HG03045 (cell line): ENCODE measurements around the gene TRMT2A.
A peak's percentile ranks its signal among the peaks of the same experiment; 100 is the strongest.

ENCODE experiments used
- ATAC-seq: cut with Tn5 transposase; IDR thresholded peaks from one replicate; pipeline ENCODE4 v1.9.1; 2021; ENCODE audit warnings: mild to moderate bottlenecking, moderate library complexity; ENCODE audit not compliant: unreplicated experiment

Gene TRMT2A

DNA sequence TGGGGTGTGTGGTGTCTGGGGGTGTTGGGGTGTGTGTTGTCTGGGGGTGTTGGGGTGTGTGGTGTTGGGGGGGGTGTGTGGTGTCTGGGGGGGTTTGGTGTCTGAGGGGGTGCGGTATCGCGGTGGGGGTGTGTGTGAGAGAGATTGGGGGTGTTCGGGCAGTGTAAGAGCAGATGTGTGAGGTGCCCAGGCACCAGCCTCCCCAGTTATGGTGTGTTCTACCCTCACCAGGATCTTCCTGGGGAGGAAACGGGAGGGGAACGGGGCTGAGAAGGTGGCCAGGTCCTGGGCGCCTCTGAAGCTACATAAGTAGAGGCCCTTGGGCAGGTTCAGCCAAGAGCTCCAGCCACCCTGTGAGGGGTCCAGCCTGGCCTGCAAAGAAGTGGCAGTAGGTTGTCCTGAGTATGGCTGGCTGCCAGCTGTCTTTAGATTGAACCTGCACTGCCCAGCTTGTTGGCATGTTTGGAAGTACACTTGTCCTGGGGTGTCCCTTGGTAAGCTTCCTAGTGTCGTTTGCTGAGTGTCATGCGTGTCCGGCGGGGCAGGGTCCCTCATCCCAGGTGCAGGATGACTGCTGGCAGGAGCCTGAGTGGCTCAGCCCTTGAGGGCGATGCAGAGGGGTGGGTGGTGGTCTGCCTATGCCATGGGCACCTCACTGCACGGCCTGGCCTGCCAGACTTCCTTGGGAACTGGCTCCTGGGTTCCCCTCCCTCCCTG is 6.5 kb upstream of the TRMT2A start:
- ATAC-seq, result no peak

DNA sequence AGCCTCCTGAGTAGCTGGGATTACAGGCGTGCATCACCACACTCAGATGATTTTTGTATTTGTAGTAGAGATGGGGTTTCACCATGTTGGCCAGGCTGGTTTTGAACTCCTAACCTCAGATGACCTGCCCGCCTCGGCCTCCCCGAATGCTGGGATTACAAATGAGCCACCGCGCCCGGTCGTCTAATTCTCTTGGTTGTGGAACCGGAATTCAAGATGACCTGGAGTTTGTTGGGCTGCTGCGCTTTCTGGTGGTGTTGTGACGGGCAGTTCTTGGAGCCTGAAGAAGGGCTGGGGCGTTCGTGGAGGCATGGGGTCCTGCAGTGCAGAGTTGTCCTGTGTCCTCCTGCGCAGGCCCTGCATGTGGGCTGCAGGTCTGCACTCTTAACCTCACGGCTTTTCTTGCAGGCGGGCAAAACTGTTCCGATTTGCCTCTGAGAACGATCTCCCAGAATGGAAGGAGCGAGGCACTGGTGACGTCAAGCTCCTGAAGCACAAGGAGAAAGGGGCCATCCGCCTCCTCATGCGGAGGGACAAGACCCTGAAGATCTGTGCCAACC is 4.9 kb upstream of the TRMT2A start:
- ATAC-seq, result no peak

DNA sequence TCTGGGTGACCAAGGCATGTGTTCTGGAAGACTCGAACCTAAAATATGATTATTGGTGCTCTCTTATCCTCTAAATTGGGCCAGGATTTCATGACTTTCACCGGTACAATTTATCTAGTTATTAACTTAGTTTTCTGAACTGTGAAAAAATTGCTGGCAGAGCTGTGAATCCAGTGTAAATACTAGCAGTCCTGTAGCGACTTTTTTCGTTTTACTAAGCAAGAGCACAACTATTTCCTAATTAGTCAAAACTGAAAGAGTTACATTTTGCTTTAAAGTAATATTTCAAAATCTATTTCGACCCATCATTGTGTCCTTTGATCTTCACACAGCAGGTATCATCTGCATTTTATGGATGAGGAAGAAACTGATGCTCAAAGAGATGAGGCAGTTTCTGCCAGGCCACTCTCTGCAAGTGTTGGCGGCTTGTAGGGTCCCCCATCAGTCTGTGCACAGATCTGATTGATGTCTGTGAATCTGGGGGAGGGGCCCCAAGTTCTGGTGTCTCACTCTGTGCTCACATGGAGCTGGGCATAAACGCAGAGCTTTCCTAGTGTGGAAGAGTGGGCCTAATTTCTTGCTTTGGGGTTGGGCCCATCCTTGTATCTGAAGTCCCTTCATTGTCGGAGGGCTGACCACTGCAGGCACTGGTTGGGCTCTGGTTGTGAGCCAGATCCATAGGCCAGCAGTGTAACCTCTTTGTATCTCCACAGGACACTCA is 1.4 kb upstream of the TRMT2A start:
- no peak for ATAC-seq

DNA sequence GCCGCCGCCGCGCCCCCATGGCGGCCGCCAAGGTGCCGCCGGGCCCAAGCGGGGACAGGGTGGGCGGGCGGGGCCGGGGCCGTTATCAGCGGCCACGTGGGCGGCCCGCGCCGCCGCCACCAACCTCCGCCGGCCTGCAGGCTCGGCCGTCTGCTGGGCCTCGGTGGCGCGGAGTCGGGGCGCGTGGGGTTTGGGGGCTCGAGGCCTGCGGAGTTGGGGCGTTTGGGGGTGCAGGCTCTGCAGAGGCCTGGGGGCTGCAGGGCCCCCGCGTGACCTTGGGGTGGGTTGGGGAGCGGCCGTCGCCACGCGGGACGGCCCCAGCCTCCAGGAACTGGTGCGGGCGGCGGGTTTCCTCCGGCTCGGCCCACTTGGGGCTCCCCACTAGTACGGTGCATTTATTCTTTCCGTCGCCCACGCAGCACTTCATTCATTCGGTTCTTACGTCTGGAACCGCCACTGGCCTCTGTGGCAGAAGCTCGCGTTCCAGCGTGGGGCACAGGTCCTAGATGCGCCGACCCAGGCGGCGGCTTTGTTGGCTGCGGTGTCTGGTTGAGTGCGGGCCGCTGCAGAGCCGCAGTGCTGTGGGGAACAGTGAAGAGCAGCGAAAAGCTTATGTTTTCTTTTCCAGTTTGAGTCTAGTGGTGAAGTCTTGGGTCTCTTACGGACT is 740 bp upstream of the TRMT2A start:
- ATAC-seq, result peak; percentile 20

DNA sequence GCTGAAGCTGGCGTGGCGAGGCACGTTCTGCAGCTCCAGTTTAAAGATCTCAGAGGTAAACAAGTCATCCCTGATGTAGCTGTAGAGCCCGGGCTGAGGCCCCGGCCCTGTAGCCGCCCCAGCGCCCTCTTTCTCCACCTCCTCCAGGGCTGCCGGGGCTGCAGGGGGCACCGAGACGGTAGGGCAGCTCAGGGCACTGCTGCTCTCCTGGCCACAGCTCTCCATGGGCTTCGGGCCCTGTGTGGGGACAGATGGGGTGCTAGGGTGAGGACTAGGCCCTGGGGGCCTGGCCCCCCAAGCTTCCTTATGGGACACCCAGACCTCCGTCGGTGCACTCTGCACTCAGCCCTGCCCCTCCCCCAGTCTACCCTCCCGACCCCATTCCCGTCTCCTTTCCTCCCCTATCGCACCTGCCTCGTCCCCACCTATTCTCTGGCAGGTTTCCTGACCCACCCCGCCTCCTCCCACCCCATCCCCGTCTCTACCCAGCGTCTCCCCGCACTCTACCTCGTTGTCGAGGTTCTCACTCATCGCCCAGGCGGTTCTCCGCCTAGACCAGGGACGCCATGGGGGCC is 563 bp downstream of the TRMT2A start:
- ATAC-seq, result no peak

DNA sequence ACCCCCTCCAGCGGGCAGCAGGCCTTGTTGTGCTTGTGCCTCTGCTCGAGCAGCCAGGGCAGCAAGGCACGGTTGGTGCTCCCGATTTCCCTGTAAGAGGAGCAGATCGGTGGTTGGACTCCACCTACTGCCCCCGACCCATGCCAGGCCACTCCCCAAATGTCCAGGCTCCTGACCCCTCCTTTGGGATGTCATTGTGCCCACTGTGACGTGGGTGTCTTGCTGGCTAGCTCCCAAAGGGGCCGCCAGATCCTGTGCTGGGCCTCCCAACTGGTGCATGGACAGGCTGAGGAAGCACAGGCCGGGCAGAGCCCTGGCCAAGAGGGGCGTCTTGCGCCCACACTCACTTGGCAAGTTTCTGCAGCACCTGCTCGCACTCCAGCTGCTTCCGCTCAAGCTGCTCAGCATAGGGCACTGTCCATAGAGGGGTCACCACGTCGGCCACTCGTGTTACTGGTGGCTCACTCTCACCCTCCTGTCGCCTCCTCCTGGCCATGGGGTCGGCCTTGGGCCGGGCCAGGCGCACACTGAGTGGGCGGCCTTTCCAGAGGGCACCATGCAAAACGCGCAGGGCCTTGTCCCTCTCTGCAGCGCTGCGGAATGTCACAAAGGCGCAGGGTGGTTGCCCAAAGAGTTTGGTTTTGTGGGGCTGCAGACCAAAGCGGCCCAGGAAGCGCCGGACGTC is 1.2 kb downstream of the TRMT2A start, which contains the start of gene RANBP1:
Gene RANBP1, plus strand, starts transcription at position 414 of the 685 bp plus-strand sequence. Its CDS starts 81 bp downstream, at position 495.
- ATAC-seq, result no peak

DNA sequence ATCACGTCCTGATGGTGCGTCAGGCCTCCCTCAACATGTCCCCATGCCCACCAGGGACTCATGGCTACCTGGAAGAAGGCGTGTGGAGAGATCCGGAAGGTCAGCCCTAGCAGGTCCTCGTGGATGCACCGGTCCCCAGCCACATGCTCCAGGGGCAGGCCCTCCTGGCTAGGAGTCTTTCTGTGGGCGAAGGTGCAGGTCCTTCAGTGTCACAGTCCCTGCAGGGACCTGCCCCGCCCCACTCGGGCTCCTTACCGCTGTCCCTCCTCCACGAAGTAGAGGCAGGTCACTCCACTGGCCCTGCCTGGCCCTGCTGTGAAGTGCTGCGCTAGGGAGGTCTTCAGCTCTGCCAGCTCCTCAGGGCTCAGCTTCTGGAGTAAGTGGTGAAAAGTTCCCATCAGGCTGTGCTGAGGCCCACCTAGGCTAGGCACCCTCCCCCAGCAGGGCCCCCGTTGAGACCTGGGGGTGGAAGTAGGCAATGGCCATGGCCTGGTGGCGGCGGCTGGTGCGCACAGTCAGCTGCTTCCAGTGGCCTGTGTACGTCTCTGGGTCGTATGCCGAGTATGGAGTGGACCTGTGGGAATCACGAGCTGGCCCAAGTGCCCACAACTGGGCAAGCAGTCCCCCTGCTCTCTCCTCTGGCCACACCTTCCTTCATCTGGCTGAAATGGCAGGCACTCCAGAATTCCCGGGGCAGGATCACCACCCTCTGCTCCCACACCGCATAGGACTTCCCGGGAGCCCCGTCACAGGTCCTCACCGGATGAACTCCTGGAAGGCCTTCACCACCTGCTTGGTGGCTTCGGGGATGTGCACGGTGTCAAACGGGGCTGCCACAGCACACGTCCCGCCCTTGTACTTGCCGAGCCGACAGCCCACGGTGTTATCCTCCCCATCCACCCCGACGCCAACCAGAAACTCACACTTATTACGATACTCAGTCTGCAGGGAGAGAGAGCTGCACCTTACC is 2.2 kb downstream of the TRMT2A start:
- ATAC-seq, result no peak

DNA sequence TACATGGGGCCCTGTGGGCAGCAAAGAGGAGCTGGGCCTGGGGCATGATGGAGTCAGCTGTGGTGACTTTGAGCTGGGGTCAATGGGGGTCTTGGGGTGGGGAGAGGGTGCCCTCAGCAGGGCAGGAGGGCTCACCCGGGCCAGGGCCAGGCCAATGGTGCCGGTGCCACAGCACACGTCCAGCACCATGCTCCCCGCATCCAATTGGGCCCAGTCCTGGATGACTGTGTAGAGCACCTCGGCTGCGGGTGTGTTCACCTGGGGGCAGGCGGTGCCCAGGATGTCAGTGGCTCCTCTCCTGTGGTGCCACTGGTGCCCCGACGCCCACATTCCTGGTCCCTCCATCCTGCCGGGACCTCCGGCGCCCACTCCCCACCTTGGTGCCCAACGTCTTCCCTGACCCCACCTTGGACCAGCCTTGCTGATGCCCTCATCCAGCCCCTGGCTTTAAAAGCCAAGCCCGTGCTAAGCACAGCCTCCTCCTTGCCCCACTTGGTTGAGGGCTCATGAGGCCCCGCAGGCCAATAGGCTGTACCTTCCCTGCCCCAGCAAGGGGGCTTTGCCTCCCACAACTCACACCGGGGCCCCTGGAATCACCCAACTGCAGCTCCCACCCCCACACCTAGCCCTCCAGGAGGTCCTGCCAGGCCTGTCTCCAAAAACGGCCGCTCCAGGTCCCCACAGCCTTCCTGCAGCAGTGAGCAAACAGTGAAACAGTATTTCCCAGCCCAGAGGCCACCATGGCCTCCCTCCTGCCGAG is 3.3 kb downstream of the TRMT2A start:
- no peak for ATAC-seq

DNA sequence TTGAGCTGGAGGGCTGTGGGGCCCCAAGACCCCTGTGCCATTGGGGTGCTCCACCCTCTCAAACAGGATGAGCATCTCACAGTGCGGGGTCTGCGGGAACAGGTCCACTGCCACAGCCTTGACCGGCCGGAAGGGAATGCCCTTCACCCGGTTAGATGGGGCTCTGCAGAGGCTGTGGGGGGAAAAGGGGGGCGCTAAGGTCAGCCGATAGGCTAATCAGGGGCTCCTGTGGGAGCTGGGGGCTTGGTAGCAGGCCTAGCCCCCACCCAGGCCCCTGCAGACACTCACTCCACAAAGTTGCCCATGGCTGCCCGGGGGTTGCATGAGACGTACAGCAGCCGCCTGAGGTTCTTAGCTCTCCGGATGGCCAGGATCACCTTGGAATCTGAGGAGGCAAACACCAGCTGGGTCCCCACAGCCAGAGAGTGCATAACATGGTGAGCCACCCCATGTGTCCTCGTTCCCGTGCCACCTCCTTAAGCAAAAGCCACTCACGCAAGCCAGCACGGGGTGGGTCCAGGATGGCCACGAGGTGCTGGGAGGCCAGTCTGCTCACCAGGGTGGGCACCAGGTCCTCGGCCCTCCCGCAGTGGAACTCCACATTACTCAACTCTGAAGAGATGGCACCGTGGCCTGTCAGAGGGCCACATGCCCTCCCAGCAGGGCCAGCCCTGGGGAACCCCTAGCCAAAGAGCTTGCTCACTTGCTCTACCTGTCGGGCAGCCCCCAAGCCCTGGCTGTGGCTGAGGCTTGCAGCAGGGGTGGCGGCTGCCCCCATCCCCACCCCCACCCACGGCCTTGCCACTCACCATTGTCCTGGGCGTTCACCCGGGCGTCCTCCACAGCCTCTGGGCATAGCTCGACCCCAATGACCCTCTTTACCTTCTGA is 4.2 kb downstream of the TRMT2A start:
- no peak for ATAC-seq

DNA sequence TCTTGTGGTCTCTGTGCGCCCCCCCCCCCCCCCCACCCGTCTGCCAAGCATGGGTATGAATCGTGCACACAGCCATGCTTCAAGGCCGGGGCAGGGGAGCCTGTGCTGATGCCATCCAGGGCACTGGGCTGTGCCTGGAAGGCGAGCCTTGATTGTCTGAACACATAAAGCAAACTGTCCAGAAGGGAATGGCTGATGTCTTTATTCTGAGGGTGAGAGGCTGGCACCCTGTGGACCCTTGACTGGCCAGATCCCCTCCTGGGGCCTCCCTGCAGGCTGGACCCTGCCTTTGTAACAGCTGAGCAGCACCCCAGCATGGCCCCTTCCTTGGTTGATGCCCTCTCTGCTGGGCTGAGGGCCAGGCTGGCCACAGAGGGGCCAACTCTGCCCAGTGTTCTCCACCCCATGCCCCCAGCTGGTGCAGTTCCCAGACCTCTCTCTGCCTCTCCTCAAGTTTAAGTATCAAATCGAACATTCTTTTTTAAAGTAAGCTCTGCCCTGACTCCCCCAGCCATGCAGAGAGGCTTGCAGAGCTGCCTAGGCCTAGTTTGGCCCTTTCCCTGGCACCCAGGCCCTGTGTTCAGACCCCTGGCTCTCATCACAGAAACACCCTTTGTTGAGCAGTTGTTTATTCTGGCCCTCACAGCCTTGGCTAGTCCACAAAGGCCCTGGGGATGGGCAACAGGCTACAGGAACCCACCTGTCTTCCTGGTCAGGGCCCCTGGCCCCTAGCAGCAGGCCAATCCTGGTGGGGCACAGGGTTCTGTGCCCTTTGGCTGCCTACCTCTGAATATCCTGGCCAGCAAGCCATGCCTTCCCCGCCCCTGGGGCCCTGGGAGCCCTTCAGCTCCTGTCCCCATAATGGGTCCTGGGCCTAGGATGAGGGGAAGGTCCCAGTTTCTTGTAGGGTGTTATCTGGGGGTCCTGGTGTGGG is 5.1 kb downstream of the TRMT2A start:
- no peak for ATAC-seq

DNA sequence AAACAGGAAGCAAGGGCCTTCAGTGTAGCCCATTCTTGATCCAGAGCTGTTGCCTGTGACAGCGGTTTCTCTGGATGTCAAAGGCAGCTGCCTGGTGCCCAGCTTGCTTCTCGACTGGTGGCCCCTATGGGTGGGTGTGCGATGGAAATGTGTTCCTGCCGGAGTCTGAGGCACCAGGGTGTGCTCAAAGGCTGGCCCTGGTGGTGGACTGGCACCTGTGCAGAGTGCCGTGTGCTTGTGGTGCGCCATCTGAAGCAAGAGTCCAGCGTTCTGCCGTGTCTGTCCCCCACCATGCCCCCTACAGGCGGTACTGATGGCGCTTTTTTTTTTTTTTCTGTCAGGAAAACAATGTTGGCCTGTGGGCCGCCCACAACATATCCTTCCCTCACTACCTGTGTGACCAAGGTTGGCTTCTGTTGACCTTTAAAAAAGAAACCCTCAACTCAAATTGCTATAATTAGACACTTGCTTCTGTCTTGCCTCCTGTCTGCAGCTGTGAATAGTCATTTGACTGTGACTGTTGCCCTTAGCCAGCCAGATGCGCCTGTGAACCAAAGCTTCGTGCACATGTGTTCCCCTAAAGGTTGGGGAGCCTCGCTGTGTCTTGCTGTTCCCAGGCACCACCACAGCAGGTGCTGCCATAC is 5.9 kb downstream of the TRMT2A start:
- no peak for ATAC-seq

DNA sequence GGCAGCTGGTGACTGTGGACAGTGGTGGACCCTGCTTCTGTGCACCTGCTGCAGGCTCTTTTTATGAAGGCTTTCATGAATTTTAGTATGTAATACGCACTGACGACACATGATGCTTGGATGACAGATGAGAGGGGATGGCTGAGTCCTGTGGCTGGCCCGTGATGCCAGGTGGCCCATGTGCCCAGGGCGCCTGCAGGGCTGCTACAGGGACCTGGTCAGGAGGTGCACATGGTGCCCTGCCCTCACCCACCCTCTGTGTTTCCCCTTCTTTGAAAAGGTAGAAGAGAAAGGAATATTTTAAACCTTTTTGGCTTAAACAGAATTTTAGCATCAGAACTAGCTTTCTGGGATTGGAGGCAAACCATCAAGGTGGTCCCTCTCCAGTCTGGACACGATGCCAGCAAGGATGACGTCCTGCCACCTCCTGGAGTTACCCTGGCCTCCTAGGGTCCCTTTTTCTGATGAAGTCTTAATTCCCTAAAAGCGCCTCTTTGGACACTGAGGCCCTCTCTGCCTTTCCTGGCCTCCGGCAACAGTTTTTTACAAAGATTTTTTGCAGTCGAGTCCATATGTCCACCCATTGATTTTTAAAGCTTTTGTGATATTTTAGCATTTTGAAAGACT is 6.6 kb downstream of the TRMT2A start:
- ATAC-seq, result no peak

DNA sequence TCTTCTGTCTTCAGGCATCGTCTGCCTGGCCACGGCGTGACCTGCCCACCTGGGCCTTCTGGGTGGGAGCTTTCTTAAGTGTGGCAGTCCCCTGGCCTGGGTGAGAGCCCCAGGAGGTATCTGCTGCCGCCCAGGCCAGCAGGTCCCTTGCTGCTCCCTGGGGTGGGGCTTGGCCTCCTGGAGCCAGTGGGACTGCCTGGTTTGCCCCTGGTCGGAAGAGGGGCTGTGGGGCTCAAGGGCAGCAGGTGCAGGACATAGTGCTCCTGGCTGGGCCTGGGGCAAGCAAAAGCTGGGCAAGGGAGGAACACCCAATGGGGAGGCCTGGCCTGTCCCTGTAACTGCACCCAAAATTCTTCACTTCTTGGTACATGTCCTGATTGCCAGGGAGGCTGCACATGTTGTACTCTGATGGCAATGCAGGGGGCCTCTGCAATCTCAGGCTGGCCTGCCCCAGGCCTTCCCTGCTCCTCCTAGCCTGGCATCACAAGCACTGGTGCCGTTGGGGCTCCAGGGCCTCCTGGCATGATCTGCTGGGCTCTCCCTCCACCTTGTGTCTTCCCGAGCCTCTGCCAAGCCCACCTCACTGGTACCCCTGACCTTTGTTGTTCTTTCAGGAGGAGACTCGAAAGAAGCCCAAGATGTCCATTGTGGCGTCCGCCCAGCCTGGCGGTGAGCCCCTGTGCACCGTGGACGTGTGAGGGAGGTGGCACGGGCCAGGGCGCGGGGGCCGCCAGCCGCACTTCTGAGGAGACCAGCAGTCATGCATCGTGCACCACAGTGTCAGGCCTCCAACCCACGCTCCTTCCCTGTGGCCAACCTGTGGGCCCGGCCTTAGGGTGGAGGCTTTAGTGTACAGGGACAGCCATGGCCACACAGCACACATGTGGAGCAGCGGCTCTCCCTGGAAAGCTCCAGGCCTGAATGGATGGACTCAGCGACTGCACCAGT is 7.3 kb downstream of the TRMT2A start:
- ATAC-seq, result no peak

DNA sequence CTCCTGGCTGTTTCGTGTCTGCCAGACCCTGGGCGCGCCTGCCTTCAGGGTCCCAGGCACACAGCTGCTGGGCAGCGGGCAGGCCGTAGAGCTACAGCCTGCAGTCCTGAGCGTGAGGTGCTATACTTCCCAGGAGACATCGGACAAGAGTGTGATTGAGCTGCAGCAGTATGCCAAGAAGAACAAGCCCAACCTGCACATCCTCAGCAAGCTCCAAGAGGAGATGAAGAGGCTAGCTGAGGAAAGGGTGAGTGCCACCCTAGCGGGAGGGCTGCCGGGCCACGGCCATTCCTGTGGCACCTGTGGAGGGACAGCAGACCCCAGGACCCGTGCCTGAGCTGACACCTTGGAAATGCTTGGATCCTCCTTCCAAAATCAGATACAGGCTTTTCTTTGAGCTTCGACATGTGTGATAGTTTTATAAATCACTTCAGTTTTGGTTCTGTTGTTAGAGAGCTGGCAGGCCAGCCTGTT is 8.2 kb downstream of the TRMT2A start:
- ATAC-seq, result no peak
